ENCODE results near the gene BBS9.
"Not testable (repeated sequence)": the region's sequence is repeated elsewhere in the genome, so short reads cannot be mapped to it uniquely, and the experiment has no call there.

BBS9 gene

GRCh38 chr7:33503014-33503413, 373.6 kb downstream of the BBS9 start:
- H3K4me1 ChIP-seq (ENCODE audit: control insufficient read depth, insufficient read depth, low read length): peaks cover 16% of the 10 kb centered on the region
- DNase-seq (ENCODE audit: low read depth): no peak
- no peak overlapping the region for H3K9ac ChIP-seq (ENCODE audit: low read length)
- no peaks in the 10 kb centered on the region for H3K36me3 ChIP-seq (ENCODE audit: control insufficient read depth, insufficient read depth, low read length, severe bottlenecking)
- no peak overlapping the region for H3K4me3 ChIP-seq (ENCODE audit: low read length)
- no peaks in the 10 kb centered on the region for H3K27me3 ChIP-seq (replicated peaks; ENCODE audit: control insufficient read depth, insufficient read depth, low read length)
- H3K9me3 ChIP-seq (ENCODE audit: control insufficient read depth, low read length): no peaks in the 10 kb centered on the region

- no peak for DNase-seq (ENCODE audit: low read depth)
- Histone ChIP-seq H3K4me3 (ENCODE audit: low read length) (no peak overlapping the region), H3K27me3 (replicated peaks; ENCODE audit: control insufficient read depth, insufficient read depth, low read length) (no peaks in the 10 kb centered on the region), H3K36me3 (ENCODE audit: control insufficient read depth, insufficient read depth, low read length, severe bottlenecking) (no peaks in the 10 kb centered on the region), H3K9me3 (ENCODE audit: control insufficient read depth, low read length) (no peaks in the 10 kb centered on the region), H3K4me1 (ENCODE audit: control insufficient read depth, insufficient read depth, low read length) (peaks cover 16% of the 10 kb centered on the region), H3K9ac (ENCODE audit: low read length) (no peak overlapping the region)
Measured at GRCh38 chr7:33503736-33504135, 374.4 kb downstream of the BBS9 start.

- Histone ChIP-seq H3K27me3 (replicated peaks; ENCODE audit: control insufficient read depth, insufficient read depth, low read length) (no peaks in the 10 kb centered on the region), H3K9me3 (ENCODE audit: control insufficient read depth, low read length) (no peaks in the 10 kb centered on the region), H3K4me3 (ENCODE audit: low read length) (no peak overlapping the region), H3K4me1 (ENCODE audit: control insufficient read depth, insufficient read depth, low read length) (peaks cover 16% of the 10 kb centered on the region), H3K9ac (ENCODE audit: low read length) (no peak overlapping the region), H3K36me3 (ENCODE audit: control insufficient read depth, insufficient read depth, low read length, severe bottlenecking) (no peaks in the 10 kb centered on the region)
- no peak for DNase-seq (ENCODE audit: low read depth)
Measured at GRCh38 chr7:33504266-33504665, 374.9 kb downstream of the BBS9 start.

GRCh38 chr7:33509206-33509605, 379.8 kb downstream of the BBS9 start:
- no peaks in the 10 kb centered on the region for H3K27me3 ChIP-seq (replicated peaks; ENCODE audit: control insufficient read depth, insufficient read depth, low read length)
- no peak overlapping the region for H3K9ac ChIP-seq (ENCODE audit: low read length)
- no peak overlapping the region for H3K4me3 ChIP-seq (ENCODE audit: low read length)
- peak; percentile 22 for DNase-seq (ENCODE audit: low read depth)
- H3K4me1 ChIP-seq (ENCODE audit: control insufficient read depth, insufficient read depth, low read length): no peaks in the 10 kb centered on the region
- H3K9me3 ChIP-seq (ENCODE audit: control insufficient read depth, low read length): no peaks in the 10 kb centered on the region
- H3K36me3 ChIP-seq (ENCODE audit: control insufficient read depth, insufficient read depth, low read length, severe bottlenecking): no peaks in the 10 kb centered on the region

- no peak for DNase-seq (ENCODE audit: low read depth)
Measured at GRCh38 chr7:33511778-33512177, 382.4 kb downstream of the BBS9 start.

GRCh38 chr7:33516568-33516967, 387.2 kb downstream of the BBS9 start:
- H3K9ac ChIP-seq (ENCODE audit: low read length): no peak overlapping the region
- no peak overlapping the region for H3K4me3 ChIP-seq (ENCODE audit: low read length)
- H3K4me1 ChIP-seq (ENCODE audit: control insufficient read depth, insufficient read depth, low read length): no peaks in the 10 kb centered on the region
- H3K27me3 ChIP-seq (replicated peaks; ENCODE audit: control insufficient read depth, insufficient read depth, low read length): no peaks in the 10 kb centered on the region
- no peak for DNase-seq (ENCODE audit: low read depth)
- no peaks in the 10 kb centered on the region for H3K9me3 ChIP-seq (ENCODE audit: control insufficient read depth, low read length)
- H3K36me3 ChIP-seq (ENCODE audit: control insufficient read depth, insufficient read depth, low read length, severe bottlenecking): no peaks in the 10 kb centered on the region

More at GRCh38 chr7:33511778-33512177, 382.4 kb downstream of the BBS9 start:
- Histone ChIP-seq H3K9ac (ENCODE audit: low read length) (no peak overlapping the region), H3K36me3 (ENCODE audit: control insufficient read depth, insufficient read depth, low read length, severe bottlenecking) (no peaks in the 10 kb centered on the region), H3K9me3 (ENCODE audit: control insufficient read depth, low read length) (no peaks in the 10 kb centered on the region), H3K27me3 (replicated peaks; ENCODE audit: control insufficient read depth, insufficient read depth, low read length) (no peaks in the 10 kb centered on the region), H3K4me3 (ENCODE audit: low read length) (no peak overlapping the region), H3K4me1 (ENCODE audit: control insufficient read depth, insufficient read depth, low read length) (no peaks in the 10 kb centered on the region)

- H3K9ac ChIP-seq (ENCODE audit: low read length): no peak overlapping the region
- H3K36me3 ChIP-seq (ENCODE audit: control insufficient read depth, insufficient read depth, low read length, severe bottlenecking): no peaks in the 10 kb centered on the region
- H3K9me3 ChIP-seq (ENCODE audit: control insufficient read depth, low read length): no peaks in the 10 kb centered on the region
- no peak overlapping the region for H3K4me3 ChIP-seq (ENCODE audit: low read length)
- no peak for DNase-seq (ENCODE audit: low read depth)
- no peaks in the 10 kb centered on the region for H3K27me3 ChIP-seq (replicated peaks; ENCODE audit: control insufficient read depth, insufficient read depth, low read length)
- no peaks in the 10 kb centered on the region for H3K4me1 ChIP-seq (ENCODE audit: control insufficient read depth, insufficient read depth, low read length)
Measured at GRCh38 chr7:33517191-33517590, 387.8 kb downstream of the BBS9 start.

GRCh38 chr7:33527008-33527407, 397.6 kb downstream of the BBS9 start:
- not testable (repeated sequence) for H3K9me3 ChIP-seq (ENCODE audit: control insufficient read depth, low read length); H3K9ac ChIP-seq (ENCODE audit: low read length); H3K36me3 ChIP-seq (ENCODE audit: control insufficient read depth, insufficient read depth, low read length, severe bottlenecking); DNase-seq (ENCODE audit: low read depth); H3K4me1 ChIP-seq (ENCODE audit: control insufficient read depth, insufficient read depth, low read length); H3K4me3 ChIP-seq (ENCODE audit: low read length); H3K27me3 ChIP-seq (replicated peaks; ENCODE audit: control insufficient read depth, insufficient read depth, low read length)

- H3K36me3 ChIP-seq (ENCODE audit: control insufficient read depth, insufficient read depth, low read length, severe bottlenecking); H3K27me3 ChIP-seq (replicated peaks; ENCODE audit: control insufficient read depth, insufficient read depth, low read length); H3K9ac ChIP-seq (ENCODE audit: low read length); H3K4me1 ChIP-seq (ENCODE audit: control insufficient read depth, insufficient read depth, low read length); DNase-seq (ENCODE audit: low read depth); H3K4me3 ChIP-seq (ENCODE audit: low read length); H3K9me3 ChIP-seq (ENCODE audit: control insufficient read depth, low read length): not testable (repeated sequence)
Measured at GRCh38 chr7:33527613-33528012, 398.2 kb downstream of the BBS9 start.

- Histone ChIP-seq H3K9ac (ENCODE audit: low read length) (no peak overlapping the region), H3K9me3 (ENCODE audit: control insufficient read depth, low read length) (no peaks in the 10 kb centered on the region), H3K36me3 (ENCODE audit: control insufficient read depth, insufficient read depth, low read length, severe bottlenecking) (no peaks in the 10 kb centered on the region), H3K4me3 (ENCODE audit: low read length) (no peak overlapping the region), H3K27me3 (replicated peaks; ENCODE audit: control insufficient read depth, insufficient read depth, low read length) (no peaks in the 10 kb centered on the region), H3K4me1 (ENCODE audit: control insufficient read depth, insufficient read depth, low read length) (no peaks in the 10 kb centered on the region)
- DNase-seq (ENCODE audit: low read depth): no peak
Measured at GRCh38 chr7:33529070-33529469, 399.7 kb downstream of the BBS9 start.

- H3K9ac ChIP-seq (ENCODE audit: low read length): no peak overlapping the region
- no peaks in the 10 kb centered on the region for H3K4me1 ChIP-seq (ENCODE audit: control insufficient read depth, insufficient read depth, low read length)
- no peaks in the 10 kb centered on the region for H3K36me3 ChIP-seq (ENCODE audit: control insufficient read depth, insufficient read depth, low read length, severe bottlenecking)
- no peak overlapping the region for H3K4me3 ChIP-seq (ENCODE audit: low read length)
- H3K9me3 ChIP-seq (ENCODE audit: control insufficient read depth, low read length): no peaks in the 10 kb centered on the region
- no peak for DNase-seq (ENCODE audit: low read depth)
- no peaks in the 10 kb centered on the region for H3K27me3 ChIP-seq (replicated peaks; ENCODE audit: control insufficient read depth, insufficient read depth, low read length)
Measured at GRCh38 chr7:33530664-33531063, 401.3 kb downstream of the BBS9 start.

- Histone ChIP-seq H3K9ac (ENCODE audit: low read length) (no peak overlapping the region), H3K27me3 (replicated peaks; ENCODE audit: control insufficient read depth, insufficient read depth, low read length) (no peaks in the 10 kb centered on the region)
Measured at GRCh38 chr7:33531888-33532287, 402.5 kb downstream of the BBS9 start.

More at GRCh38 chr7:33531888-33532287, 402.5 kb downstream of the BBS9 start:
- no peak overlapping the region for H3K4me3 ChIP-seq (ENCODE audit: low read length)
- DNase-seq (ENCODE audit: low read depth): no peak
- H3K4me1 ChIP-seq (ENCODE audit: control insufficient read depth, insufficient read depth, low read length): no peaks in the 10 kb centered on the region
- no peaks in the 10 kb centered on the region for H3K36me3 ChIP-seq (ENCODE audit: control insufficient read depth, insufficient read depth, low read length, severe bottlenecking)
- H3K9me3 ChIP-seq (ENCODE audit: control insufficient read depth, low read length): no peaks in the 10 kb centered on the region
